Activated T-cell treated with anti-CD3 and anti-CD28 coated beads, Interleukin-2, amount 50 U/mL, for 1 hour (primary cell): ENCODE measurements around the gene STUB1.
"Not testable (repeated sequence)": the region's sequence is repeated elsewhere in the genome, so short reads cannot be mapped to it uniquely, and the experiment has no call there.

ENCODE experiments used
- DNase-seq: peaks from one replicate; pipeline ENCODE4 v3.0.0-alpha.2; 2020

STUB1 gene

GRCh38 chr16:680967-681745 is 946 bp downstream of the STUB1 start:
- DNase-seq = no peak

DNA sequence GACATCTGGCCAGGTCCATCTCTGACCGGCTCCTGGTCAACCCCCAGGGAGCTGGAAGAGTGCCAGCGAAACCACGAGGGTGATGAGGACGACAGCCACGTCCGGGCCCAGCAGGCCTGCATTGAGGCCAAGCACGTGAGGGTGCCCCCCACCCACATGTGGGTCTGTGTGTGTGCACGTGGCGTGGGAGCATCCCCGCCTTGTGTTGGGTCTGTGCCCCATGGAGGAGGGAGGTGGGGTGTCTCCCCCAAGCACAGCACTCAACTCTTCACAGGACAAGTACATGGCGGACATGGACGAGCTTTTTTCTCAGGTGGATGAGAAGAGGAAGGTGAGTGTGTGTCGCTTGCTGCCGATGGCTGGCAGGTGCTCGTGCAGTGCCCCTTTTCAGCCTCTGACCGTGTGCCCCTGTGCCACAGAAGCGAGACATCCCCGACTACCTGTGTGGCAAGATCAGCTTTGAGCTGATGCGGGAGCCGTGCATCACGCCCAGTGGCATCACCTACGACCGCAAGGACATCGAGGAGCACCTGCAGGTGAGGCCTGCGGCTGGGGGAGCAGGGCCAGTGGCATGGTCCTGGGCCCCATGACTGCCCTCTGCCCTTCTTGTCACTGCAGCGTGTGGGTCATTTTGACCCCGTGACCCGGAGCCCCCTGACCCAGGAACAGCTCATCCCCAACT is 1.7 kb downstream of the STUB1 start:
- DNase-seq = no peak

- DNase-seq = no peak
These were observed 2.5 kb downstream of the STUB1 start for GRCh38 chr16:682493-683395.

DNA sequence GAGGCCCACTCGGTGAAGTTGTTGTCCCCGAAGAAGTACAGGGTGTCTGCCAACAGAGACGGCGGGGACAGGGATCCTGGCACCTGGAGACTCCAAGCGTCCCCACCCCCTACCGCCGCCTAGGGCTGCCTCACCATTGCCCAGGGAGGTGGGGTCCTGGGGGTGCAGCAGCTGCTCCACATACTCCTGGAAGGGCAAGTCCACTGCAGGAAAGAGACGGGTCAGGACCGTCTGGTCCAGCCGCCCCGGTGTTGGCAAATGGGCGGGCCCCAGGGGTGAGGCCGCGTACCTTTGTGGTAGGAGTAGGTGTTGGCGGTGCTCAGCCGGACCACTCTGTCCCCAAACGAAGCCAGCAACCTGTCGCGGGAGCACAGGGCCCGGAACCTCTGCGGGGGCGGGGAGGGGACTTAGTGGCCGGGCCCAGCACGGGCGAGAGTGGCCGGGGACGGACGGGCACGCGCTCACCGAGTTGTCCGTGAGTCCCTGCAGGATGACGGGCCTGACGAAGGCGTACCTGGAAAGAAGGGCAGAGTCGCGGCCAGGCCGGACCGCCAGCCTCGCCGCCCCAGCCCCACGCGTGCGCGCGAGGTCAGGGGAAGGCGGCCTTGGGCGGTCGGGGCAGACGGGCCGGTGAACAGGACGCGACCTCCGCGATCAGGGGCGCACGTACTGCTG is 3.3 kb downstream of the STUB1 start:
- no peak for DNase-seq

DNA sequence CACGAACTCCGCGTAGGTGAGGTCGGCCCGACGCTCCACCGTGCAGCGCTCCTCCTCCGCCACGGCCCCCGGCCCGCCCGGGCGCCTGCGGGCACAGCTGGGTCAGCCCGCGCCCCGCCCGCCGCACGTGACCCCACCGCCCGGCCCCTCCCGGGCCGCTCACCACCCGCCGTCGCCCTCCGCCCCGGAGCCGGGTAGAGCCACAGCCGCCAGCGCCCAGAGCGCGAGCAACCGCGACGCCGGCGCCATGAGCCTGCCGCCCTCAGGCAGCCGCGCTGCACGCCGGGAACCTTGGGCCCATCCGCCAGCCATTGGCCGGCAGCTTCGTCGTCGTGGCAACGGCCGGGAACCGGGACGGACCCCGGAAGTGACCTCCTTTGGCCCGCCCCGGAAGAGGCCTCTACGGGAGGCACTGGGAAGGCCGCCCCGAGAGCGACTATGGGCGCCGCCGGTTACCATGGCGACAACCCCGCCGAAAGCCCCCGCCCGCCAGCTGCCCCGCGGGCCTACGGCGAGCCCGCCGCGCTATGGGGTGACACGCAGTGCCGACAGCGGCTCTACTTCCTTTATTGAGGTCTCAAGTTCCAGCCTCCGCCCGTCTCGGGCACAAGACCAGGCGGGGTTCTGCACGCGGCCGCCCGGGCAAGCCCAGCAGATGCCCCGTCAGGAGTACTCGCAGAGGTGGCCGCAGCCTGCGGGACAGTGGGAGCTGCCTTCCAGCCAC is 4.0 kb downstream of the STUB1 start, which contains the start of gene JMJD8:
Gene JMJD8 (minus strand): TSS at position 264 of the 724 bp plus-strand sequence. CDS start 15 bp downstream, at position 249.
- peak; percentile 94 for DNase-seq

- no peak for DNase-seq
These were observed 4.9 kb downstream of the STUB1 start for GRCh38 chr16:684961-685696.

DNA sequence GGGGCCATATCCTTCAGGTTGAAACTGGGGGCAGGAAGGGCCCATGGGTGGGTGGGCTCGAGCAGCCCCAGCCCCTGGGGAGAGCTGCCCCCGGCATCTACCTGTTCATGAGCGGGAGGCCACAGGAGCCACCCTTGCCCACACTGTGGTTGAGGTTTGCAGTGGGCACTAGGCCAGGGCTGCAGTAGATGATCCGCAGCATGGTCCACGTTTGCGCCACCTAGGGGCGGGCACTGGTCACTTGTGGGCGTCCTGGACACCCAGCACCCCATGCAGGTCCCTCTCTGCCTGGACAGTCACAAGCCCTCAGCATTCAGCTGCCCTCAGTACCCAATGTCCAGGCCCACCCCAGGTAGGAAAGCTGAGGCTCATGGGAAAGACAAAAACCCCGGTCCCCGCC is 5.8 kb downstream of the STUB1 start:
- DNase-seq = no peak

DNA sequence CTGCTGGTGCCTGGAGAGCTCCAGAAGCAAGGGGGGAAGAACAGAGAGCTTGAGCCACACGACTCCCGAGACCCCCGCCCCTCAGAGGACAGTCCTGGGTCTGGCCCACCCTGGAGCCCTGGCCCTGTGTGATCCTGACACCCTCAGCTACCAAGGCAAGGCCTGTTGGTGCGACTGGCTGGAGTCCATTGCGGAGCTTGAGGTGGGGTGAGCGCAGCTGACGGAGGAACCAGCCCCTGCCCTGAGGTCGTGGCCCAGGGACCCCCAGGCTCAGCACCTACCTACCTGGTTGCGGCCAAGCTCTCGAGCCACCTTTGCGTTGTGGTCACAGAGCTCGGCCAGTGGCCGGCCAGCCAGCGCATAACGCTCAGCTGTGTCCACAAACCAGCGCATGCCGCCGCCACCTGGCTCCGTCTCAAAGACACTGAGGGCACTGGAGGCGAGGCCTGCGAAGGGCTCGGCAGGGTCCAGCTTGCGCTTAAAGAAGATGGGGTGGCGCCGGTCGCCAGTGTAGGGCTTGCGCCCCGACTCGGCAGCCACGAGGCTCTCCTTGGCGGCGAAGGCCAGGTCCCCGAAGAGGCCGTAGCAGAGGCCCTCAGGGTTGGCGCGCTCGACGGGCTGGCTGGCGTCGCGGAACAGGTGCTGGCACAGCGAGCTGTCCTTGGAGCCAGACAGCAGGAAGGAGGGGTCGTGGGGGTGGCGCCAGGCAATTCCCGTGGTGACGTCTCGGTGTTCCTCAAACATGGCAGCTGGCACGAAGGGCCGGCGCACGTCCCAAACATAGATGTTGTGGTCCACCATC is 6.5 kb downstream of the STUB1 start:
- DNase-seq = no peak

DNA sequence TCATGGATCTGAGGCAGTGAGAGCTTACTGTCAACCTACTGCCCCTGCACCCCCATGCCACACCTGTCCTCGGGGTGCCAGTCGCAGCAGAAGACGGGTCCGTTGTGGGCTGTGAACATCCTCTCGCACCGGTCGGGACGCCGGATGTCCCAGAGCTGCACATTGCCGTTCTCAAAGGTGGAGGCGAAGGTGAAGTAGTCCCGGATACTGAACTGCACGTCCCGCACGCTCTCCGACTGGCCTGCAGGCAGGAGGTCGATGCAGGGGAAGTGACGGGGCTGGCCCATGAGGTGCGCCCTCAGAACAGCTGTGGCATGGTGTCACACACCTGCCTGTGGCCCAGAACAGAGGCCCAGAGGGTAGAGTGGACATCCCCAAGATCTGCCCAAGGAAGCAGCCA is 7.3 kb downstream of the STUB1 start:
- DNase-seq = no peak

DNA sequence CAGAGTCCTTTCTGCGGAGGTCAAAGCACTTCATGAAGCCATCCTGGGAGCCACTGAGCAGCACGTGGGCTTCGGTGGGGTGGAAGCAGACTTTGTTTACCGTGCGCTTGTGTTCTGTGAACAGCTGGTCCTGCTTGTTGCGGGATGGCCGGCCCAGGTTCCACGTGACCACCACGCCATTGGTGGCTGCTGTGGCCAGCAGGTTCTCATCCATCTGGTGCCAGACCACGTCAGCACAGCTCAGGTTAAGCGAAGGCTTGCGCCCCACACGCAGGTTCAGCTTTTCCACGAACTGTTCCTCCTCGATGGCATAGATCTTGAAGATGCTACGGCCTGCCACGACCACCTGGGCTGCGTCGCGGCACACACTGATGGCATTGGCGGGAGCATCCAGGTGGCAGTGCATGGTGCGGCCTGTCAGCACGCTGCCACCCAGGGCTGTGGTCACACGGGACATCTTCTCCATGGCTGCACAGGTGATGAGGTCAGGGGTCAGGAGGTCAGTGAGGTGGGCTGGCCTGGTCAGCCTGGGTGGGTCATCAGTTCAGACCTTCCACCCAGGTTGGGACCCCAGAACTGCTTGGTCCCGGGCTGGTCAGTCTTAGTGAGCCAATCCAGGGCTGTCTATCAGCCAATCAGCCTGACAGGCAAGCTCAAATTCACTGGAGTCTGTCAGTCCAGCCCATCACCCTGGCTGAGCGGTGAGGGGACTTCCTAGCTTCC is 9.1 kb downstream of the STUB1 start:
- DNase-seq = no peak

- DNase-seq = not testable (repeated sequence)
These were observed 11.0 kb downstream of the STUB1 start for GRCh38 chr16:691242-691641.

- no peak for DNase-seq
These were observed 12.3 kb downstream of the STUB1 start for GRCh38 chr16:692356-693108.

DNA sequence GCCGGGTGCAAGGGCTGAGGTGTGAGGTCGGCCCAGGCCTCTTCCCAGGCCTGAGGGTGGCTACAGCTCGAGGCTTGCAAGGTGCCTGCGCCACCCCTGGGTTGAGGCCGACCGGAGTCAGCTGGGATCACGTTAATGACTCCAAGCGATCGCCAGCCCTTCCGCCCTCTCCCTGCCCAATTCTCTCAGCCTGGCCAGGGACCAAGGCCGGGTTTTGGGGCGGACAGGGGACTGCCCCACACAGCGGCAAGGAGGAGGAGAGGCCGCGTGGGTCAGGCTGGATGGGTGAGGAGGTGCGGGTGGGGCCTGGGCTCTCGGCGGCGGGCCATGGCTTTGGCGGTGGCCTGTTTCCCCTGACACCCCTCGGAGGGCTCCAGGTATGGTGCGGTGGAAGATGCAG is 13.2 kb downstream of the STUB1 start:
- no peak for DNase-seq

DNA sequence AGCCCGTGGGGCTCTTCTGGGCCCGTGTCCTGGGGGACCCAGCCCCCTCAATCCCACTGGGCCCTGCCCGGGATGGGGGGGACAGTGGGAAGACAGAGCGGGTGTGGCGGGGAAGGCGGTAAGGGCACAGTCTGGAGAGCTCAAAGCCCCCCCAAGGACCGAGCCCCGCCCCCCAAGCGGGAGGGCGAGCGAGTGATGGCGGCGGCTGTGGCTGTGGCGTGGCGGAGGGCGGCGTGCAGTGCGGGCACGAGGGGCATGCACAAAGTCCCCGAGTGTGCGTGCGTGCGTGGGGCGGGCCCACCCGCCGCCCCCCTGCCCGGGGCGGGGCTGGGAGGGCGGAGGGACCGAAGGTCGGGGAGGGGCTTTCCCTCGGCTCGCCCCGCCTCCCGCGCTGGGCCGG is 13.6 kb downstream of the STUB1 start:
- peak; percentile 65 for DNase-seq

GRCh38 chr16:694187-694862 is 14.1 kb downstream of the STUB1 start:
- peak; percentile 41 for DNase-seq

GRCh38 chr16:694863-695354 is 14.7 kb downstream of the STUB1 start:
- no peak for DNase-seq

DNA sequence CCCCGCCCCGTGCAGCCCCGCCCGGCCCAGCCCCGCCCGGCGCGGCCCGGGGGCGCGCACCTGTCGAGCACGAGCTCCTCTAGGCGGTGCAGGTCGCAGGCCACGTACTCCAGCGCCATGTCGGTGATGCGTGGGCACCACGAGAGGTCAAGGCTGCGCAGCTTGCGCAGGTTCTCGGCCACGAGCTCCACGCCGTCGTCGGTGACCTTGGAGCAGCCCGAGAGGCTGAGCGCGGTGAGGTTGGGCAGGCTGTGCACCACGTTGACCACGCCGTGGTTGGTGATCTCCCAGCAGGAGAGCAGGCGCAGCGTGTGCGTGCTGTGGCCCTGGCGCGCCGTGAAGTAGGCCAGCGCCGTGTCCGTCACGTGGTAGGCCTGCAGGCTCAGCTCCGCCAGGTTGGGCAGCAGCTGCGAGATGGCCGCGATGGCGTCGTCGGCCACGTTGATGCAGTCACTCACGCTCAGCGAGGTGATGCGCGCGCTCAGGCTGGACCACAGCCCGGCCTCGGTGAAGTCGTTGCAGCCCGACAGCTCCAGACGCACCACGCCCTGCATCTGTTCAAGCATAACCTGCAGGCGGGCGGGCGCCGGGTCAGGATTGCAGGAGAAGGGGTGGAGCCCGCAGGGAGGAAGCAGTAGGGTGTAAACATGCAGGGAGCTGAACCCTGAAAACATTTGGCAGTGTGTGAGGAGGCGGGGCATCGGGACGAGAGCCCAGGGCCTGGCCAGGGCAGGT is 15.3 kb downstream of the STUB1 start:
- peak; percentile 80 for DNase-seq
